Measurements from ENCODE around the gene BMPR2. TPM values are rescaled to one million over a fixed set of nuclear protein-coding genes. Genes with fewer than 3 reads are reported as not detected.

Gene BMPR2
- total and polyA plus RNA-seq, 7 donors = 2.5 to 74.9 (median 49.9) TPM

DNA sequence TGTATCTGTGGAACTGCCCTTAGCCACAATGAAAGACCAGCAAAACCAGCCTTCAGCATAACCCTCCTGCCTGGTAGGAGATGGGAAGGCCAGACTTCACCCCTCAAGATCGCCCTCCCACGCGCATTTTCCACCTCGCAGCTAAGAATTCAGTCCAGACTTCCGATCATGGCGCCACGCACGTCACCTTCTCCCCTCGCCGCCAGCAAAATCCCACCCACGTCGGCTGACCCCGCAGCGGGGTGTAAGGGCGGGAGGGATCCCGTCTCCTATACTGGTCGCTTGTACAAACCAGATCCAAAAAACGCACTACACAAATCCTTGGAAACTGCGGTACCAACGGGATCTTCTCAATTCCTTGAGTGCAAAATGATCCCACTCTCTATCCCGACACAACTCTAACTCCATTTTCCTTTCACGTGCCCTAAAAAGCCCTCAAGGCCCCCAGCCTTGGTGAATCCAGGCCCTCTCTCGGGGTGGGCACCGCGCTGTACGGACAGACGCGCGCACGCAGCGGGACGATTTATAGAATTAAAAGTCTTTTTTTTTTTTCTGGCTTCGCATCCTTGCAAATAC lies 1.0 kb upstream of the BMPR2 start:
- intact Hi-C loops (cut with DNase I) = loop anchor here (2.0 to 10.0 kb wide), 5 partner anchors 108 to 640 kb away; partner anchors contain the start of genes FAM117B, FZD7 and NBEAL1
- 1% methylated on average over 33 of the region's 33 CpGs for WGBS, 2 donors
- H3K36me3 ChIP-seq = no peaks in the 10 kb centered on the region
- no peaks in the 10 kb centered on the region for H3K9me3 ChIP-seq
- TF ChIP-seq POLR2AphosphoS5 (IDR thresholded peaks at IDR 0.05) (peak in 3 of 4 donors; percentile 36 to 50 (median 37)), POLR2A (IDR thresholded peaks at IDR 0.05) (no peak), EP300 (IDR thresholded peaks at IDR 0.05) (peak in 1 of 4 donors; percentile 27)
- TF ChIP-seq, protein P1, sequence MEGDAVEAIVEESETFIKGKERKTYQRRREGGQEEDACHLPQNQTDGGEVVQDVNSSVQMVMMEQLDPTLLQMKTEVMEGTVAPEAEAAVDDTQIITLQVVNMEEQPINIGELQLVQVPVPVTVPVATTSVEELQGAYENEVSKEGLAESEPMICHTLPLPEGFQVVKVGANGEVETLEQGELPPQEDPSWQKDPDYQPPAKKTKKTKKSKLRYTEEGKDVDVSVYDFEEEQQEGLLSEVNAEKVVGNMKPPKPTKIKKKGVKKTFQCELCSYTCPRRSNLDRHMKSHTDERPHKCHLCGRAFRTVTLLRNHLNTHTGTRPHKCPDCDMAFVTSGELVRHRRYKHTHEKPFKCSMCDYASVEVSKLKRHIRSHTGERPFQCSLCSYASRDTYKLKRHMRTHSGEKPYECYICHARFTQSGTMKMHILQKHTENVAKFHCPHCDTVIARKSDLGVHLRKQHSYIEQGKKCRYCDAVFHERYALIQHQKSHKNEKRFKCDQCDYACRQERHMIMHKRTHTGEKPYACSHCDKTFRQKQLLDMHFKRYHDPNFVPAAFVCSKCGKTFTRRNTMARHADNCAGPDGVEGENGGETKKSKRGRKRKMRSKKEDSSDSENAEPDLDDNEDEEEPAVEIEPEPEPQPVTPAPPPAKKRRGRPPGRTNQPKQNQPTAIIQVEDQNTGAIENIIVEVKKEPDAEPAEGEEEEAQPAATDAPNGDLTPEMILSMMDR (IDR thresholded peaks at IDR 0.05) = no peak
- H3K4me3 ChIP-seq = peak overlapping the region; percentile 84 to 98 (median 92)
- DNase-seq = peak; percentile 84
- peaks cover 0 to 26% (median 13%) of the 10 kb centered on the region in 4 donors for H3K4me1 ChIP-seq
- peak overlapping the region; percentile 97 to 99 (median 98) for H3K27ac ChIP-seq
- H3K27me3 ChIP-seq = no peaks in the 10 kb centered on the region

DNA sequence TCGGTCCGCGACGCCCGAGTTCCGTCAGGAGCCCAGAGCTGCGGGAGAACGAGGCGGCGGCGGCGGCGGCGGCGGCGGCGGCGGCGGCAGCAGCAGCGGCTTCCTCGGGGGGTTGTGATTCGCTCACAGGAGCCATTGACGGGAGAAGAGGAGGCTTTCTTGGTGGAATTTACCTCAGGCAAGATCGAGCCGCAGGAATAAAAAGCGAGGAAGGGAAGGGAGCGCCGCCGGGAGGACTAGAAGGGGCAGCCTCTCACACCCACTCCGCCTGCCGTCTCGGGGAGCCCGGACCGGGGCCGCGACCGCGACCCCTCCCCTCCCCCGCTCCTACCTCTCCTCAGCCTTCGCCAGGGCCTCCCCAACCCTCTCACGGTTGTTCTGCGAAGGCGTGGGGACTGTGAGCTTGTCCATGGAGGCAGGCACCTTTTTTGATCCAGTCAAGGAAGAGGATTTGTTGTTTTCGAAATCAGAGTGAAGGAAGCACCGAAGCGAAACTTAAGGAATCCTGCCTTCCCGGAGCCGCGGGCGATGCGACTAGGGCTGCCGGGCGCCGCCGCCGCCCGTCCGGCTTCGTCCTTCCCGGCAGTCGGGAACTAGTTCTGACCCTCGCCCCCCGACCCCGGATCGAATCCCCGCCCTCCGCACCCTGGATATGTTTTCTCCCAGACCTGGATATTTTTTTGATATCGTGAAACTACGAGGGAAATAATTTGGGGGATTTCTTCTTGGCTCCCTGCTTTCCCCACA lies 506 bp downstream of the BMPR2 start:
- Histone ChIP-seq H3K36me3 (no peaks in the 10 kb centered on the region), H3K9me3 (no peaks in the 10 kb centered on the region), H3K4me3 (peak overlapping the region; percentile 84 to 98 (median 92)), H3K4me1 (peaks cover 0 to 40% (median 28%) of the 10 kb centered on the region in 4 donors), H3K27ac (peak overlapping the region; percentile 97 to 99 (median 98)), H3K27me3 (no peaks in the 10 kb centered on the region)
- TF ChIP-seq EP300 (IDR thresholded peaks at IDR 0.05) (no peak), POLR2AphosphoS5 (IDR thresholded peaks at IDR 0.05) (peak in 2 of 4 donors; percentile 7 to 24), POLR2A (IDR thresholded peaks at IDR 0.05) (no peak)
- TF ChIP-seq, protein P1 (IDR thresholded peaks at IDR 0.05) = no peak
- WGBS, 2 donors = 0 to 1% methylated on average over 69 of the region's 69 CpGs
- intact Hi-C loops (cut with DNase I) = loop anchor here (2.0 to 10.0 kb wide), 4 partner anchors 116 to 638 kb away; partner anchors contain the start of genes FAM117B and NBEAL1
- peak; percentile 75 for DNase-seq

DNA sequence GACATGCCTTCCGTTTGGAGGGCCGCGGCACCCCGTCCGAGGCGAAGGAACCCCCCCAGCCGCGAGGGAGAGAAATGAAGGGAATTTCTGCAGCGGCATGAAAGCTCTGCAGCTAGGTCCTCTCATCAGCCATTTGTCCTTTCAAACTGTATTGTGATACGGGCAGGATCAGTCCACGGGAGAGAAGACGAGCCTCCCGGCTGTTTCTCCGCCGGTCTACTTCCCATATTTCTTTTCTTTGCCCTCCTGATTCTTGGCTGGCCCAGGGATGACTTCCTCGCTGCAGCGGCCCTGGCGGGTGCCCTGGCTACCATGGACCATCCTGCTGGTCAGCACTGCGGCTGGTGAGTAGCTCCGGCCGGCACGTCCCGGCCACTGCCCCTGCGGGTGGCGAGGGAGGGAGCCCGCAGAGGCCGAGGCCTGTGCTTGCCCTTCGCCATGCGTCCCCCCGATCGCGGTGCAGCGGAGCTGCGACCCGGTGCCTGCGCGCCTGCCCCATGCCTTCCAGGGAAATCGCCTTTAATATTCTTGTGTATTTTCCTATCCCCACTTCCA lies 1.2 kb downstream of the BMPR2 start:
- Histone ChIP-seq H3K27ac (peak overlapping the region; percentile 97 to 99 (median 98)), H3K27me3 (no peaks in the 10 kb centered on the region), H3K9me3 (no peaks in the 10 kb centered on the region), H3K4me1 (peaks cover 0 to 46% (median 32%) of the 10 kb centered on the region in 4 donors), H3K36me3 (no peaks in the 10 kb centered on the region), H3K4me3 (peak overlapping the region; percentile 84 to 98 (median 92))
- 1% methylated on average over 38 of the region's 38 CpGs for WGBS, 2 donors
- peak in 2 of 4 donors; percentile 31 to 36 for TF ChIP-seq POLR2AphosphoS5 (IDR thresholded peaks at IDR 0.05)
- TF ChIP-seq EP300 (IDR thresholded peaks at IDR 0.05) = no peak
- TF ChIP-seq, protein P1 (IDR thresholded peaks at IDR 0.05) = no peak
- TF ChIP-seq POLR2A (IDR thresholded peaks at IDR 0.05) = no peak
- peak; percentile 74 for DNase-seq
- intact Hi-C loops (cut with DNase I) = loop anchor here (2.0 to 10.0 kb wide), 4 partner anchors 115 to 638 kb away; partner anchors contain the start of genes FAM117B and NBEAL1

DNA sequence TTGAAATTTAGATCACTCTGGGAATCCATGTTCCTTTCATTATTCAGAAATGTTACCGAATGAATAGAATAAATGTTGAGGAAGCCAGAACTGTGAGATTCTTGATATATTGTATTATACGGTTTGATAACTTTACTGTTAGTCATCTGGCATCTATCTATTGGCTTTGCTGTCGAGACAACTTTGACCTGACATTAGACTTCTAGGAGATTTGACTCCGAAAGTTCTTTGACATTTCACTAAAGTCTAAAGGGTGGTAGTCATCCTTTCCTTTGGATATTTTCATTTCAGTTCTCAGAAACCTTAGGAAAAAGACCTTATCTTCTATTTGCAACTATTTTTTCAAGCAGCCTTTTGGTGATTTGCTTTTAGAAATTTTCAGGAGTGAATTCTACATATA lies 1.9 kb downstream of the BMPR2 start:
- Histone ChIP-seq H3K27ac (peak overlapping the region; percentile 97 to 99 (median 98)), H3K4me1 (peaks cover 0 to 51% (median 35%) of the 10 kb centered on the region in 4 donors), H3K4me3 (peak overlapping the region; percentile 84 to 98 (median 92)), H3K36me3 (no peaks in the 10 kb centered on the region), H3K27me3 (no peaks in the 10 kb centered on the region), H3K9me3 (no peaks in the 10 kb centered on the region)
- TF ChIP-seq POLR2AphosphoS5 (IDR thresholded peaks at IDR 0.05) (no peak), EP300 (IDR thresholded peaks at IDR 0.05) (no peak), POLR2A (IDR thresholded peaks at IDR 0.05) (no peak)
- TF ChIP-seq, protein P1 (IDR thresholded peaks at IDR 0.05) = no peak
- intact Hi-C loops (cut with DNase I) = loop anchor here (5.0 to 10.0 kb wide), 3 partner anchors 114 to 637 kb away; partner anchors contain the start of genes FAM117B and NBEAL1
- WGBS, 2 donors = 5 to 16% methylated on average over 4 of the region's 4 CpGs
- DNase-seq = no peak

Measured in sigmoid colon (tissue), 7 donors.